SU-DHL-6 (cell line): ENCODE results near the gene AFAP1.

Experiments used
- H2AFZ ChIP-seq: fragments of 200-600 bp; sonication (generic); 2 replicates; pipeline ENCODE4 v1.6.1; 2014; ENCODE audit warnings: low read depth, mild to moderate bottlenecking, moderate library complexity, mixed read lengths, antibody characterized with exemption, low read length; ENCODE audit not compliant: severe bottlenecking
- H3F3A ChIP-seq: fragments of 200-600 bp; shearing (Covaris generic); 2 replicates; pipeline ENCODE4 v1.6.0; 2016; ENCODE audit warnings: antibody characterized with exemption, mild to moderate bottlenecking; ENCODE audit not compliant: insufficient read depth
- H3K27ac ChIP-seq: fragments of 200-600 bp; sonication (generic); 2 replicates; pipeline ENCODE4 v1.5.1; 2016; ENCODE audit warnings: low read depth, mild to moderate bottlenecking, low read length, moderate library complexity, mixed read lengths
- H3K27me3 ChIP-seq: fragments of 200-600 bp; sonication (generic), shearing (Covaris generic); 2 replicates; pipeline ENCODE4 v1.6.0; 2014; ENCODE audit warnings: mild to moderate bottlenecking, low read length
- H3K36me3 ChIP-seq: fragments of 200-600 bp; sonication (generic); 2 replicates; pipeline ENCODE4 v1.6.1; 2014; ENCODE audit warnings: mild to moderate bottlenecking, low read length, mixed read lengths
- H3K4me2 ChIP-seq: fragments of 300-600, 200-600 bp; shearing (Covaris generic), sonication (generic); 2 replicates; pipeline ENCODE4 v1.6.0; 2014; ENCODE audit warnings: low read length, low read depth, mild to moderate bottlenecking; ENCODE audit not compliant: poor library complexity, severe bottlenecking
- H3K4me3 ChIP-seq: fragments of 200-600 bp; sonication (generic); 2 replicates; pipeline ENCODE4 v1.5.1; 2014; ENCODE audit warnings: antibody characterized with exemption, low read length, mild to moderate bottlenecking, mixed read lengths; ENCODE audit not compliant: insufficient read depth, poor library complexity, severe bottlenecking
- H3K79me2 ChIP-seq: fragments of 200-600 bp; sonication (generic); 2 replicates; pipeline ENCODE4 v1.6.1; 2014; ENCODE audit warnings: mild to moderate bottlenecking, low read length, moderate library complexity; ENCODE audit not compliant: insufficient read depth
- H3K9ac ChIP-seq: fragments of 200-600 bp; sonication (generic); 2 replicates; pipeline ENCODE4 v1.7.0; 2014; ENCODE audit warnings: mild to moderate bottlenecking, low read length
- H3K9me2 ChIP-seq: fragments of 200-600 bp; sonication (generic); replicated peaks from 2 replicates; pipeline ENCODE4 v1.6.1; 2014; ENCODE audit warnings: low read length; ENCODE audit not compliant: insufficient read depth
- H3K9me3 ChIP-seq: fragments of 200-600 bp; sonication (generic); 2 replicates; pipeline ENCODE4 v1.6.1; 2014; ENCODE audit warnings: low read length, mixed read lengths; ENCODE audit not compliant: insufficient read depth
- H4K20me1 ChIP-seq: fragments of 200-600 bp; sonication (generic); 2 replicates; pipeline ENCODE4 v1.6.1; 2014; ENCODE audit warnings: low read depth, mild to moderate bottlenecking, antibody characterized with exemption, low read length, moderate library complexity, mixed read lengths
- CTCF ChIP-seq: fragments of 200-600 bp; sonication (generic); IDR thresholded peaks from one replicate; pipeline ENCODE4 v1.5.1; 2017; ENCODE audit warnings: antibody characterized with exemption, mild to moderate bottlenecking, low read length, moderate library complexity; ENCODE audit not compliant: insufficient read depth, poor library complexity, severe bottlenecking
- EZH2phosphoT487 ChIP-seq: fragments of 200-600 bp; sonication (generic), shearing (Covaris generic); conservative IDR thresholded peaks from 2 replicates; pipeline ENCODE4 v1.6.1; 2018; ENCODE audit warnings: mild to moderate bottlenecking, antibody characterized with exemption, low read length, moderate library complexity, mixed read lengths

AFAP1 gene

DNA sequence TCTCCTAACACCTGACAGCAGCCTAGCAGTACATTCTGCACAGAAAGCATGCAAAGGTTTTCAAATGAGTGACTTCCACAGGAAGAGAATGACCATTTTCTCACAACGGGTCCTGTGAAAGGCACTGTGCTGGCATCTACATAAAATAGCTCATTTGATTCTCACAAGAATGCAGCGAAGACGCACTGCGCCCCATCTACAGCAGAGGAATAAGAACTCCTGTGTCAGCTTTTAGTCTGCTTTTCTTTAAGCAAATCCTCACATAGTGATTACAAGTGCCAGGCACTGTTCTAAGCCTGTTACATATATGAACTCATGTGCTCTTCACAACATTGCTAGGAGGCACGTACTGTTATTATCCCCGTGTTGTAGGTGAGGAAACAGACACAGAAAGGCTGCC, 62.5 kb downstream of the AFAP1 start:
- H3K27me3 ChIP-seq = no peaks in the 10 kb centered on the region
- no peak overlapping the region for H3K9ac ChIP-seq
- TF ChIP-seq EZH2phosphoT487 = no peak
- TF ChIP-seq CTCF = no peak
- H2AFZ ChIP-seq = no peak overlapping the region
- H3K9me2 ChIP-seq = no peaks in the 10 kb centered on the region
- H3K4me2 ChIP-seq = no peak overlapping the region
- no peak overlapping the region for H3K4me3 ChIP-seq
- H3K79me2 ChIP-seq = no peaks in the 10 kb centered on the region
- H3K27ac ChIP-seq = no peak overlapping the region
- H3F3A ChIP-seq = no peaks in the 10 kb centered on the region
- H4K20me1 ChIP-seq = no peaks in the 10 kb centered on the region
- H3K36me3 ChIP-seq = no peaks in the 10 kb centered on the region
- no peaks in the 10 kb centered on the region for H3K9me3 ChIP-seq

GRCh38 chr4:7876201-7876875, 63.3 kb downstream of the AFAP1 start:
- Histone ChIP-seq H3K79me2 (no peaks in the 10 kb centered on the region), H3K9me2 (no peaks in the 10 kb centered on the region), H3K27ac (no peak overlapping the region), H3K27me3 (no peaks in the 10 kb centered on the region), H4K20me1 (no peaks in the 10 kb centered on the region), H3F3A (no peaks in the 10 kb centered on the region), H3K4me2 (no peak overlapping the region), H2AFZ (no peak overlapping the region), H3K4me3 (no peak overlapping the region), H3K9ac (no peak overlapping the region), H3K9me3 (no peaks in the 10 kb centered on the region), H3K36me3 (no peaks in the 10 kb centered on the region)
- TF ChIP-seq EZH2phosphoT487 = no peak
- TF ChIP-seq CTCF = no peak

DNA sequence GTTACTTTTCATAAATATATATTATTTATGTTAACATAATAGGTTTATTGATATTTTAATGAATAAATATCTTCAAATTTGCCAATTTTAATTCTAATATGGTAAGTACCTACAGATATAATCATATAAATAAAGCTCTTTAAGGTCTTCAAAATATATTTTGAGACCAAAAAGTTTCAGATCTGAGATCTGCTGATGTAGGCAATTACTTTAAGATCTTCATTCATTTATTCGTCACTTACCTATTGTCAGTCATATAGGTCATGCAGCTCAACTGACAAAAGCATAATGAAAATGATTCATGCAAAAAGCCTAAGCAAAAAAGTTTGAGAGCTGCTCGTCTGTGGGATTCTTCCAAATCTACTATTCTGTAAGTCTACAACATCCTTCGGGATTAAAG, 64.8 kb downstream of the AFAP1 start:
- Histone ChIP-seq H2AFZ (no peak overlapping the region), H3K4me3 (no peak overlapping the region), H4K20me1 (no peaks in the 10 kb centered on the region), H3K27me3 (no peaks in the 10 kb centered on the region), H3K9me3 (no peaks in the 10 kb centered on the region), H3K4me2 (no peak overlapping the region), H3K9ac (no peak overlapping the region), H3K27ac (no peak overlapping the region), H3K9me2 (no peaks in the 10 kb centered on the region), H3K36me3 (no peaks in the 10 kb centered on the region), H3K79me2 (no peaks in the 10 kb centered on the region), H3F3A (no peaks in the 10 kb centered on the region)
- no peak for TF ChIP-seq EZH2phosphoT487
- TF ChIP-seq CTCF = no peak
